GM19025 (cell line): ENCODE results near the gene SLC22A23.

Experiments
- ATAC-seq: cut with Tn5 transposase; IDR thresholded peaks from one replicate; pipeline ENCODE4 v1.9.1; 2021; ENCODE audit warnings: mild to moderate bottlenecking, low read depth, moderate library complexity; ENCODE audit not compliant: unreplicated experiment

The SLC22A23 gene

DNA sequence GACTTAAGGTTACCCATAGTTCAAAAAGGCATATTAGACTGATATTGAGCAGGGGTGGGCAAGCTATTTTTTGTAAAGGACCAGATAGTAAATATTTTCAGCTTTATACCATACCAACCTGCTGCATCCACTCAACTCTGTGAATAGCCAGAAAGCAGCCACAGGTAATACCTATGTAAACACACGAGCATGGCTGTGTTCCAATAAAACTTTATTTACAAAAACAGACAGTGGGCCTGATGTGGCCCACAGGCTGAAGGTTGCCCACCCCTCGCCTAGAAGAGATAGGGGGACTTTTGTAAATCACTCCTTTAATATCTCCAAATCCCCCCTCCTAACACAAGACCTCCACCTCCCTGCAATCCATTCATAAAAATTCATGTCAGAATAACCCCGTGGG lies 133.7 kb downstream of the SLC22A23 start:
- ATAC-seq, result no peak

GRCh38 chr6:3322366-3322890 lies 134.4 kb downstream of the SLC22A23 start:
- no peak for ATAC-seq

GRCh38 chr6:3321875-3322274 lies 135.0 kb downstream of the SLC22A23 start:
- no peak for ATAC-seq

GRCh38 chr6:3321042-3321441 lies 135.8 kb downstream of the SLC22A23 start:
- ATAC-seq, result no peak

- ATAC-seq, result no peak
Observed at GRCh38 chr6:3320238-3320811, 136.5 kb downstream of the SLC22A23 start.

- ATAC-seq, result no peak
Observed at GRCh38 chr6:3319610-3320200, 137.1 kb downstream of the SLC22A23 start.

GRCh38 chr6:3318821-3319540 lies 137.9 kb downstream of the SLC22A23 start:
- ATAC-seq, result no peak

DNA sequence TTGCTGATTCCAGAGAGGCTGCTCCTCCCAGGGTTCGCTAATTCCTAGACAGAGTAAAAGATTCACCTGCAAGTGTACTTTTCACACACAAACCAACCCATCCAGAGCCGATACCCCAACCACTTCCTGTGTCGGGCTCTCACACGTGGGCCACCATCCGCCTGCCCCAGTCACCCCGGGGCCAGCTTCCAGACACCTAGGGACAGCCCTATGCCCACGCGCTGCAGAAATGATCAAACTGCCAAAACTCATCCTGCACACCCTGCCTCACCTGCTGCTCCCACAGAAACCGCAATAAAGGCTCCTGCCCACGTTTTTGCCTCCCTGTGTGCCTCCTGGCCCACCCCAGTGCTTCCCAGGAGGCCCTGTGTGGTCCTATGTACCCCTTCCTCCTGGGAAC lies 138.6 kb downstream of the SLC22A23 start:
- ATAC-seq, result no peak

DNA sequence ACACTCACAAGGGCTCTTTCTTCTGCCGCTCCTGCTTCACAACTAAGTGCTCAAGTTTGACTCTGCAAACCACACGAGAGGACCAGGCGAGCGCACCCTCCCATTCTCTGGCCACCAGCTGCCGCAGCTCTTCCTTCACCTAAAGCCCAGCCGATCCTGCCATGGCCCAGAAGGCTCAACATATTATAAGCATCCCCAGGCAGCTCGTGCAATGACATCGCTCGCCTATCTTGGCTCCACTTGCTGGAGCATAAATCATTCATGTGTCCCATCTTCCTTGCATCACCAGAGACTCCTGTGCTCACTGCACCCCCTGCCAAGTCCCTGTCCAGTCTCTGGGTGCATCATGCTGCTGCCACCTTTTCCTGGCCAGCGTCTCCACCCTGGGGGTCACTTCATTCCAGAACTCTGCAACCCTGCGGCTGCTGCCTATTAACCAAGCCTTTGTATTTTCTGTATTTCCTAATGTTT lies 139.1 kb downstream of the SLC22A23 start:
- no peak for ATAC-seq

DNA sequence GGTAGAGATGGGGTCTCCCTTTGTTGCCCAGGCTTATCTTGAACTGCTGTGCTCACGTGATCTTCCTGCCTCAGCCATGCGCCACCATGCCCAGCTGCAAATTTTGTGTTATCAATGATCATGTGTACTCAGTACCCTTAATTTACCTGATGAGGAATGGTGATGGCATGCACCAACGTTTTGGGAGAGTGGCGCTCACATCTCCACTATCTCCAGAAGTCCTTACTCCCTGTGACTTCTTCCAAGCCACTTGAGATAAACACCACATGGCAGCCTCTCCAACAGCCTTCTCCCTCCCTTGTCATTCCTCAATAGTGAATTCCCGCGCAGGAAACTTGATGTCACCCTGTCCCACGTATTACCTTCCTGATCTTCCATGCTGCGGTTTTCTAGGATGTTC lies 140.0 kb downstream of the SLC22A23 start:
- no peak for ATAC-seq

- ATAC-seq, result no peak
Observed at GRCh38 chr6:3316331-3316730, 140.5 kb downstream of the SLC22A23 start.

GRCh38 chr6:3315841-3316240 lies 141.0 kb downstream of the SLC22A23 start:
- no peak for ATAC-seq

DNA sequence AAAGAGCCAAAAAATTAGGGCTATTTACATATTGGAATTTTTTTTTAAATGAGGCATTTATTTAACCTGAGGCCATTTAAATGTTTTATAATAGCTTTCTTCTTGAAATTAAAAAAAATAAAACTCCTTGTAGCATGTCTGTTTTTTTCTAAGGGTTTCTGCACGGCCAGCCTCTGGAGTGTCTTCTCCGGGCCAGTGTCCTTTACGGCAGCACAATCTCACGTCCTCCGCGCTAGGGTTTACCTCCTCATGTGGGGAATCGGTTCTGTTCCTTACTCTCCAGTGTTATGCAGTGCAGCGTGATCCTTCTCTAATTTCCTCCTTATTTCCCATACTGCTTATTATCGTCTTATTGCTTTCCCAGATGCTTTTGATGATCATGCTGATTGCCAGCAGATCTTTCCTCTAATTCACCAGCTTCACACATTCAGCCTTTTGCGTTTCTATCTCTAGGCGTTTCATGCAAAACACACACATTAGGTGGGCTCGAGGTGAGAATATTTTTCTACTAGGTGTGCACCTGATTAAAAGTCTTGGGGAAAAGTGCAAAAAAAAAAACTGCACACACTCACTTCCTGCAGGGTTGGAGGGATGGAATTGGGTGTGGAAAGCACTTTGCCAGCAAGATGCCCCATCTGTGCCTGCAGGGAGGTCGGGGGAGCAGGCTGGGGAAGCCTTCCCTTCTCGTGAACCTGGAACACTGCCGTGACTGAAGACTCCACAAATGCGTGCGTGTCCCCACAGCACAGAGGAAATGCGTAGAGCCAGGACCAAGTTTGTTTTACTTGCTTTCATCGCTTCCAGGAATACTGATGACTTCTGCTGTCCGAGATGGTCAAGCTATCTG lies 142.0 kb downstream of the SLC22A23 start:
- ATAC-seq, result no peak

DNA sequence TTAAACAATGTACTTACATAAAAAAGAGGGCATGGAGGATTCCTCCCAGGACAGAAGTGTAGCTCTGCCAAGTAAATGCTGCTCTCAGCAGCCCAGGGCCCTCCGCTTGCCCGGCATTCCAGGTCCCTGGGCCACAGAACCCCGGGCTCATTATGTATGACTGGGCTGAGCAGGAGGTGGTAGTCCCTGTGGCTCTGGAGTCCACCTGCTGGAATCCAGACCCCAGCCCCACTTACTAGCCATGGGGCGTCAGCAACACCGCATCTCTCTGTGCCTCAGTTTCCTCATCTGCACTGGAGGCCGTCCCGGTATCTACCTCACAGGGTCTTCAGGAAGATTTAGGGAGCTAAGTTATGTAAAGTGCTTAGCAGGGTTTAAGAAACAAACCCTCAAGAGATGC lies 142.7 kb downstream of the SLC22A23 start:
- no peak for ATAC-seq

DNA sequence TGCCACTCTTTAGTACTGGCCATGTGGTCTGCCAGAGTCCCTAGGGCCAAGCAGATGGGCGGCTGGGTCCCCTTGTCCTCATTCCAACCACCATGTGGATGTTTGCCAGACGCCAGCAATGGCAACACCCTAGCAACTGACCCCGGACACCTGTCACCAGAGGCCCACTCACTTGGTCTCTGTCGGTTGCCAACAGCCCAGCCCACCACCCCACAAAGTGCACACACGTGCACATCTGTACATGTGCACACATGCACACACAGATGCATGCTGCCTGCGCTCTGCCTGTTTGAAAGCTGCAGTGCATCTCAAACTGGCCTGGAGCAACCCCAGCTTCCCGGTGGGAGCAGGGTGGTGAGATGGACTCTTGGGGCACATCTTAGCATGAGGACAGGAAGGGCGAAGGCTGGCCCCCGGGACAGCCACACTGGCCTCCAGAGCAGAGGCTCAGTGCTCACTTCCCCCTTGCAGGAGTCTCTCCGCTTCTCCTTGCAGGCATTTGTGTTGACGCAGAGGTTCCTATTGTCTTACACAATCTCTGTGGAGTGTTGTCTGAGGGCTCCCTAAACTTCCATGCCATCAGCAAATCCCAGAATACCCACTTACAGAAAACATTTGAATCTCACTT lies 144.1 kb downstream of the SLC22A23 start:
- no peak for ATAC-seq

- ATAC-seq, result no peak
Observed at GRCh38 chr6:3311826-3312225, 145.0 kb downstream of the SLC22A23 start.

GRCh38 chr6:3310703-3311102 lies 146.1 kb downstream of the SLC22A23 start:
- ATAC-seq, result no peak

DNA sequence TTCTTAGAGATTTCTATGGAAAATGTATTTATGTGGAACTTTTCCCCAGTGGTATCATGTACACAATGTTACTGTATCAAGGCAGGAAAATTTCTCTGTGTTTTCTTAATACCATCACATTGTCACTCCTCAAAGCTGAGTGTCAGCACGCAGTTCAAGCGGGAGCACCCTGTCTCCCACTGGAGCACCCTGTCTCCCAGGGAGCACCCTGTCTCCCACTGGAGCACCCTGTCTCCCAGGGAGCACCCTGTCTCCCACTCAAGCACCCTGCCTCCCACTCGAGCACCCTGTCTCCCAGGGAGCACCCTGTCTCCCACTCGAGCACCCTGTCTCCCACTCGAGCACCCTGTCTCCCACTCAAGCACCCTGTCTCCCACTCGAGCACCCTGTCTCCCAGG lies 146.8 kb downstream of the SLC22A23 start:
- ATAC-seq, result no peak

GRCh38 chr6:3309391-3310050 lies 147.3 kb downstream of the SLC22A23 start:
- no peak for ATAC-seq

GRCh38 chr6:3308106-3308505 lies 148.7 kb downstream of the SLC22A23 start:
- no peak for ATAC-seq
